HG02642 (cell line): ENCODE data around the gene MAST4.
A peak's percentile ranks its signal among the peaks of the same experiment; 100 is the strongest.

ENCODE experiments used
- ATAC-seq: cut with Tn5 transposase; IDR thresholded peaks from one replicate; pipeline ENCODE4 v1.9.1; 2021; ENCODE audit warnings: mild to moderate bottlenecking; ENCODE audit not compliant: unreplicated experiment, poor library complexity

The MAST4 gene

DNA sequence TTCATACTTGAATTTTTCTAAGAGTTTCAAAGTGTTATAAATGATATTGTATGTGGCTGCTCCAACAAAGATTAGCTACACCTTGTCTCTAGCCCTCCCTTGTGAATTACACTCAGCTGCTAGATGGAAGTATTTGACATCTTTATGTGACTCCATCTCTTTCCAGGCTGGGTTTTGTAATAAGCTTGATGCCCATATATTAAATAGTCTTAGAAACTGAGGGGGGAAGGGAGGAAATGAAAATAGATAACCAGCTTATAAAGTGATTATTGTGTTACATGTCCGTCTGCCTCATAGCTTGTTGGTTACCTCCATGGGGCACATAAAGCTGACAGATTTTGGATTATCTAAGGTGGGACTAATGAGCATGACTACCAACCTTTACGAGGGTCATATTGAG lies 537.0 kb downstream of the MAST4 start:
- no peak for ATAC-seq

DNA sequence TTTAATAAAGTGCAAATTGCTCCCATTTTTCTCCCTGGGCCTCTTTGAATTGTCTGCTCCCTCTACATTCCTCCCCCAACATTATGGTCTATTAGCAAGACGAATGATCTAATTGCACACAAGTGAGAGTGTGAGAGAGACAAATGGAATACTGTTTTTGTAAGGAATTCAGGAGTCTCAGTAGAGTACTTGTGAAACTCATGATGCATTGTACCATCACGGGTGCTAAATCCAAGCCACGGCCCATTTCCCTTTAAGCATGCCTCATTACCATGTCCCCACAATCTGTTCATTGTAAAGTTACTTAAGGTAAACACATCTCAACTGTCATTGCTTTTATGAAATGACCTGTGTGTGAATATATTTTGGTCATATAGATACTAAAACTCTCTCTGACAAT lies 537.6 kb downstream of the MAST4 start:
- ATAC-seq, result no peak

DNA sequence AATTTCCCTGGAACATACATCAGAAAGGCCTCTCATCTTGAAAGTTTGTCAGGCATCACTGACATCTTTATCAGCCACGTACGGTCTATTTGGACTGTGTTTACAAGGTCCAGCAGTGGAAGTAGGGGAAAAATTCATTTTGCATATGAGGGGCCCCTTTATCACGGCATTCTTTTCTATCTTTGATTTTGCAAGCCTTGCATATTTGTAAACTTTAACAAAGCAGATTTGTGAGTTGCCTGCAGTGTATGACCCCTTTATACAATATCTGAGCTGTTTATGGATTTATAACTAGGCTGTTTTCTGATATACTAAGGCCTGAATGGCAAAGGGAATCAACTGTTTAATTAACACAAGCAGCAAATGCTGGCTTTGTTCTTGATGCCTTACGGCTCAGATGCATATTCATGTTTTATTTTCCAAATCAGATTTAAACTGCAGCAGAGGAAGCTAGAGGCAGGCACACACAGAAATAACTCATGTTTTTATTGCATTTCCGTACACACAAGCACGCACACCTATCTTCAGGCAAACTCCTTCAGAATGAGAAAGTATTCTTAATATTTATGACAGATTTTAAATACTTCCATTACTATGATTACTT lies 539.3 kb downstream of the MAST4 start:
- no peak for ATAC-seq

DNA sequence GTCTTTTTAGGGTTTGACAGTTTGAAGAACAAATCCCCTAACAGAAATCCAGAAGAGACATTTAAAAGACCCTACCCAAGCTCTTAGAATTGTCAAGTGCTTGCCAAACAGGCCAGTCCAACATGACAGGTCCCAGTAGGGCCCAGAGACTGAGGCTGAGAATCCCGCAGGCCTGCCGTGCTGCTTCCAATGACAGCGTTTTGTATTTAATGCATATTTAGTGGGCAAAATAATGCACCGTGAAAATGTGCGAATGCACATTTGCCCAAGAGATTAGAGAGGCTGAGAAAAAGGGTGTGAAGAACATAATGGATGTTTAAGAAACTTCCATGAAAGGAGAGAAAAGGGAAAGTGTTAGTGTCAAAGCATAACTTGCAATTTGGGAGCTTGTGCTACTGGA lies 542.8 kb downstream of the MAST4 start:
- no peak for ATAC-seq

DNA sequence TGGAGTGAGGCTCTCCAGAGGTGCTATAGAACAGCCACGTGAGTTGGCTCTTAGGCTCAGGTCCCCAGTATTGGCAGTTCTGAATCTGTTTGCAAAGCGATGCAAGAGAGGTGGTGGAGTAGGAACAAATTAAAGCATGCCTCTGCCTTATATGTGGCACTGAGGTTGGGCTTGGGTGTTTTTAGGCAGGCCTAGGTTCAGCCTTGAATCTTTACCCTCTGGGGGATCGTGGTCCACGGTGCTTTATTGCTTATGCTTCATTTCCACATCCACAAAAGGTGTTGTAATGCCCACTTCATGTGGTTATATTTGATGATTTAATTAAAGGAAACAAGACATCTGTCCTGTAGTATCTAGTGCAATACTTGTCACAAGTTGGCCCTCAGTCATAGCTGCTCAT lies 544.2 kb downstream of the MAST4 start:
- no peak for ATAC-seq

DNA sequence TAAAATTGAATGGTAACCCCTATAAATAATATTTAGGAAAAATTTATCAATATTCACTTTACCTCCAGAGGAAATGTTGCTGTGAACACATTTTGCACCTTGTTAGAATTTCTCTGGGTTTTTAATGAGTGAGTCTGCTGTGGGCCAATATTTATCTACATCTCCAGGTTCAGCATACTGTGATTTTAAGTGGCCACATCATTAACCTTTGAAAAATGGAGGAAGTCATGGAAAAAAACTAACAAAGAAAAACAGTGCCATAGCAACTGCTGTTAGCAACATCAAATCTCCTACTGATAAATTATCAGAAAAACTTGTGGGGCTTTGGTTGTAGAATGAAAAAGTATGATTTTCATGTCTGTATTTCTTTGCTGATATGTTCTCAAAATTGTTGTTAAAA lies 545.5 kb downstream of the MAST4 start:
- ATAC-seq, result no peak

DNA sequence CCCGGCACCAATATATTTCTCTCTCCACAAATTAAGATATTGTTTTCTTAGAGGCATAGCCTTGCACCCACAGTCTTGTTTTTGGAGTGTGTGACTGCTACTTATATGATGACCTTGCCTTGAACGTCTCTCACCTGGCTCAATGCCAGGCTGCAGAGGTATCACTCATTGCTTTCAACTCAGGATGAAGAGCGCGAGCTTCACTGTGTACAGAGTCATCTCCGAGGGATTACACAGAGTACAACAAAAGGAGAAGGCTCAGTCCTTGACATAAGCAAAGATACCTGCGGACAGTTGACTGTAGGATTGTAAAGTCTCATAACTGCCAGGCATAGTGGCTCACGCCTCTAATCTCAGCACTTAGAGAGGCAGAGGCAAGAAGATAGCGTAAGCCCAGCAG lies 546.6 kb downstream of the MAST4 start:
- ATAC-seq, result no peak

DNA sequence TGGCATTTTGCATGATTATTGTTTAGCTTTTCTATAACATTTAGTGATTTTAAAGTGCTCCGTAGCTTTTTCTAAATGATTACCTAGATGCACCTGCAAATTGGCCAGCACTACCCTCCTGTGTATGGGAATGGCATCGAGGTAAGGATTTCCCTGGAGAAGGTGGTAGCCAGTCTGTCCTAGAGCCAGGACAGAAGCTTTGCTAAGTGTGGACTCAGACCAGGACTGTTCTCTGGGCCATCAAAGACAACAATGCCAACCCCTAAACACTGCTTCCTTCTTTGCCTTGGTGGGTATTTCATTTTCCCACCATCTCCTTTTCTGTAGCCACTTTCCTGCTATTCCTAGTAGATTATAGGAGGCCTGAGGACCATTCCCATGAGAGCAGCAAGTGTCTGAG lies 547.4 kb downstream of the MAST4 start:
- ATAC-seq, result no peak

DNA sequence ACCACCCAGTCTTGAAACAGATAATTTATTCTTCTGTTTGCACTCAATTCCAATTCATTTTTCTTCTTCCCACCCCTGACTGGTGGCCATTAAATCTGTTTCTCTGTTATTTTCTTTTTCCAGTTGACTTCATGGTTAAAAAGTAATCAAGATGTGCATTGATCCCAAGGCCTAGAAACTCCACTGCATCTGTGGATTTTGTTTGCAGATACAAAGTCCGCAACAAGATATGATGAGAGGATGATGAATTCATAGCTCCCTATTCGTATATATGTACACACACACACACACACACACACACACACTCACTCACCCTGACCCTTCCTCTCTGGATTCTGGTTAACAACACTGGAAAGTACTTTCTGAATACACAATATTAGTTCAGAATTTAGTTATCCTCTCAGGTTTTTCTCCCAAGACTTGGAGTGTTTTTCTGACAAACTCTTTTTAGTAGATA lies 548.0 kb downstream of the MAST4 start:
- ATAC-seq, result no peak

DNA sequence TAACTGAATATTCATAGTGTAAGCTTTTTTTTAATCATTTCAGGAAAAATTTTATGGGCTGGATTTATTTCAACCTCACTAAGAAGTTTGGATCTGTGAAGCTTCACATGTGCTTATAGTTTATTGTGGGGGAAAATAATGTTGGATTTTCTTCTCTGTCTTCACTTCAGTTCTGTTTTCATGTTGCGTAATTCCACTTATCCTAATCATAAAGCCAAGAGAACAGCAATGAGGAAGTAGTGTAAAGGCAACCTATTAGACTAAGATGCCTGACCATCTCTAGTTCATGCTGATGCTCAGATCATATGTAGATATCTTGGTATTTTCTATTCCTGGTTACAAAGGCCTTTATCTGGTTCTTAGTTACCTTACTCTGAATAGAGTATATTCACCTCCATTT lies 550.4 kb downstream of the MAST4 start:
- ATAC-seq, result no peak

DNA sequence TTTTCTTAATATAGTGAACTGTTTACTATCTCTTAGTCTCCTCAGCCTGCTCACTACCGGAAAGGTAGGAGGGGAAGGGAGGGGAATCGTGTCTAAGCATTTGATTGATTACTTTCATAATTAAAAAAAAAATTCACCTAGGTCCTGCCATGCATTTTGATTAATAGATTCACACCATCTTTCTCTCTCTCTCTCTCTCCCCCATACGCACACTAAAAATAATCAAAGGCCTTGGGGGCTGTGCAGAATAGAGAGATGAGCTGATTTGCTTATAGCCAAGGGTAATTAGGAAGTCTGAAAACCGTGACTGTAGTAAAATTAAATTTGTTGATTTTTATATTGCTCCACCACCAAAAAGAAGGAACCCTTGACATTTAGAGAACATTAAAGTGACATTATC lies 550.8 kb downstream of the MAST4 start:
- ATAC-seq, result no peak

DNA sequence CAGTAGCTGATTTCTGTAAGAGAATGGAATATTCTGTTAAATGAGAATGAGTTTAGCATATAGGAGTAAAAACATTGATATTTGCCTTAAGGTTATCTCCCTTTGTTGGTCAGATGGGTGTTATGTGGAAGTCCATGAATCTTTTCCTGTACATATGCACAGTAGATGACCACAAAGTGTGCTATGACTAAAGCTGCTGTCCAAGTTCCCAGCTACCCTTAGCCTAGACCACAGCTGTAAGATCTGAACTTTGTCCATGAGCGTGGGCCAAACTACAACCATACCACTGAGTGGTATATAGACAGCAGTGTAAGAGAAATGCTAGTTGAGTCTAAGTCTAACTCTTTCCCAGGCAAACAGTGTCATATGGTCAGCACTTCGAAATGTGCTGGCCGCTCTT lies 551.6 kb downstream of the MAST4 start:
- ATAC-seq, result no peak

DNA sequence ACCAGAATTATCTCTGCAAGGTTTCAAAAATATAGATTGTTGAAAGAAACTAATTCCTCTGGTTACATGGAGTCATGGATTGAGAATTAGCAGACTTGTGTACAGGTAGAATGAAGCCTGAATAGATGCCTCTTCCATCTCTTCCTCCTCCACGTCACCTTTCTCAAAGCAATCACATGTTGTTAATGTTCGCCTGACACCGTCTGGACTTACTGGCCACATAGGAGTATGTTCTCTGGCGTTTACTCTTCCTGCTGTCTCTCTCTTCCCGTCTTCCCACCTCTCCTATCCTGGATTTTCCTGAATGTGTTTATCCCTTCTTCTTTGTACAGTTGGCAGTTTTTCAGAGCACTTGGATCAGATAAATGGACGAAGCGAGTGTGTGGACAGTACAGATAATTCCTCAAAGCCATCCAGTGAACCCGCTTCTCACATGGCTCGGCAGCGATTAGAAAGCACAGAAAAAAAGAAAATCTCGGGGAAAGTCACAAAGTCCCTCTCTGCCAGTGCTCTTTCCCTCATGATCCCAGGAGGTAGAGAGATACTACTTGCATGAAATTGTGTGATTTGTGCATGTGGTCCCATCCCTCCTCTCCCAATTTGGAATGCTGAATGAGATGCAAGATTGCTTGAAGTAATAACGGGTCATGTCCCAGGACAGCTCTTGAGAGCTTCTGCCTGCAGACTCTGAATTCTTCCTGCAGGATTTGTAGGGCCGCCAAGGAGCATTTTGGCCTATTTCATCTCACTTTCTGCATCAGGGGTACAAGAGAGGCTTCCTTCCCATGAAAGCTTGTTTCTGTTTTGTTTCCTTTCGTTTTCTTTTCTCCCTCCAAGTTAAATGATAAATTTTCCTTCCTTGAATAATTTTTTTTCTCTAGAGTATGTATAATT lies 553.1 kb downstream of the MAST4 start:
- no peak for ATAC-seq

DNA sequence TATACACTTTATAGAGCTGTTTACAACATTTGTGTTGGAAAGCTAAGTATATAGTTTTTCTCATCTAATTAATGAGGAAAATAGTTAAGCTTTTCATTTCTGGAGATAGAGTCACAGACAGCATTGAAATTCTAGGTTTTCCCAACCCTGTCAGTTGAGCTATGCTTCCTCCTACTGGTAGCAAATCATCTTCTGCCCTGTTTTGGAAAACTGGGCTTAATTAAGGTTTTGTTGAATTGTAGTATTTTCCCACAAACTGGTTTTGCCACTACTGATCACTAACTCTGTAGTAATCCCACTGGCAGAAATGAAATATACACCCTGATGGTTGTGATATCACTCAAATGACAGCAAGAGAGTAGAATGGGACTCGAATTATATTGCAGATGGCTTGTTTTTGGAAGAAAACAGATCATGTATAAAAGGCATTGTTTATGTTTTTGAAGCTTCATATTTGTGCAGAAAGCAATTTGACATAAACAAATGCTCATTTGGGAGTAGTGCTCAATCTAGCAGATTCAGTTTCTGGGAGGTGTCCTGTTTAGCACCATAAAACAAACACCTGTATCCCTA lies 553.8 kb downstream of the MAST4 start:
- ATAC-seq, result no peak

DNA sequence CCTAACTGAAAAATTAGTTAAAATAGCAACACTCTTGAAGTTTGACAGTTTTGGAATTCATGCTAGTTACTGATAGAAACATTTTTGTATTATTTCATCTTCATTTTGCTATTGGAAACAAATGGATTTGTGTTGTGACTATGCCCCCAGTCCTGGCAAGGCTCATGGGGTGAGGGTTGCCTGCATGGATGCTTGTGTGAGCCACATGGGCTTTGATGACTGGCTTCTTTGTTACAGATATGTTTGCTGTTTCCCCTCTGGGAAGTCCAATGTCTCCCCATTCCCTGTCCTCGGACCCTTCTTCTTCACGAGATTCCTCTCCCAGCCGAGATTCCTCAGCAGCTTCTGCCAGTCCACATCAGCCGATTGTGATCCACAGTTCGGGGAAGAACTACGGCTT lies 556.2 kb downstream of the MAST4 start:
- no peak for ATAC-seq

DNA sequence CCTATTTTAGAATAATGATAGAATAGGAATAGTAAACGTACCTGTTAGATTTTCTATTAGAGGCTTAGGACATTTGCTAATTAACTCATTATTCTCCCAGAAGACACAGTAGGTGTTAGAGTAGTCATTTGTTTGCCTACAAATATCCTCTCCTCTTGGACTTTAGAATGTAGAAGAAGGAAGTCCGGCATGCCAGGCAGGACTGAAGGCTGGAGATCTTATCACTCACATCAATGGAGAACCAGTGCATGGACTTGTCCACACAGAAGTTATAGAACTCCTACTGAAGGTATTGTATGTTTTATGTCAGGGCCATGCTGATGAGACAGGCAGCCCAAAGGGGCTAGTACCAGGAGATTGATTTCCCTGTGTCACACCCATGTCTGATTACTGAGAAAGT lies 557.1 kb downstream of the MAST4 start:
- no peak for ATAC-seq

DNA sequence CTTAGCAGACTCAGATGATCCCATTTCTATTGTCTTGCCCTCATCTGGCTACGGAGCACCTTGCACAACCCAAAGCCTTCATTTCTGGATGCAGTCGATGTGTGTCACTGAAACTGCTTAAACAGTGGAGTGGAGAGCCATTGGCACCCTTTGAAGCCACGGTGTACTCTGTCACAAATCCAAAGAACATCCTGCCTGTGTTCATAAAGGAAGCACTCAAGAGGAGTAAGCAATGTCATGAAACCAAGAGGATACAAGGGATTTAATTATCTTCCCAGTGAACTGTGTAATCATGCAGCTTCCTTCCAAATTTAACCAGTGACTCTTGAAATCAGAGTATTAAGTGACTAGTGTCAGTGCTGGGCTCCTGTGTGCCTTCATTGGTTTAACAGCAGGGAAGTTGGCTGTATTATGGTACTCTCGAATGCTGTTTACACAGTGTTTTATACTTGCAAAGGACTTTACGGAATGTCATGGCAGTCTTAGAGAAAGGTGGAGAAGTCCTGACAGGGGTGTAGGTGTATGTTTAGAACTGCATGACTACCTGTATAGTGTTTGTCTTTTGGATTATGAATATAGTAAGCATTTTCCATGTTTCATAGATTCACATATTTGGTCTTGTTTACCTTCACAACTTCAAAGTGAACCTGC lies 558.5 kb downstream of the MAST4 start:
- no peak for ATAC-seq

DNA sequence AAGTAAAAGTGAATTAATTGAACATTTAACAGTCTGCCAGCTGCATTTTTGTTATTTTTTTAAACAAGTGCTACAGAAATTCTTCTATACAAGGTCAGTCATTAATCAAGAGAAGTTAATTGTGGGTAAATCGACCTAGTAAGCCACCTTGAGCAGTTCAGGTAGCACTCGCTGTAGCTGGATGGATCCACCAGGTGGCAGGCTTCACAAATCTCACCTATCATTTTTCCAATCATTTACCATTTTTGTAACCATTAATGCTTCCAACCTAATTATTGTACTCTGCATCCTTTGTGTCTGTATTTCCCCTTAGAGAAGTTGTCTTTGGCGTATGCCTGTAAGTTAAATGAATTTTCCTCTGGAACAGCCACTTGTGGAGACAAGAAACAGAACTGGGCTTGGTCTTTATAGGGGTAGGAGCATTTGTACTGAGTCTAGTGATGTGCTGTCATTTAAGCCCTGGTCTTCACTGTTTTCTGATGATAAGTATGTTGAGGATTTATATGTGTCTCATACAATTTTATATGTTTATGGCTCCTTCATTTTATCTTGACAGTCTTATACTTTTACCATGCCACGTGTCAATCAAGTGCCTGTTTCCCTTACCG lies 560.9 kb downstream of the MAST4 start:
- ATAC-seq, result peak; percentile 58

DNA sequence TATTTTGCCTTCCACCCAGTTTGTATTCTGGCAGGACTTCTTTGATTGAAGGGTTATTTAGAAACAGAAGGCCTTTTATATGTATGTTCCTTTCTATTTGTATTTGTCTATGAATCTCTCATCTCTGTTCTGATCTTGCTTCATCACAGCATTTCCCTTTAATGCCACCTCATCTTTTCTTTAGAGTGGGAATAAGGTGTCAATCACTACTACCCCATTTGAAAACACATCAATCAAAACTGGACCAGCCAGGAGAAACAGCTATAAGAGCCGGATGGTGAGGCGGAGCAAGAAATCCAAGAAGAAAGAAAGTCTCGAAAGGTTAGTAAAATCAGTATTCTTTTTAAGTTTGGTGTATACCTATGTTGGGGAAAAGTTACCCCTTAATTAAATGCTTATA lies 564.1 kb downstream of the MAST4 start:
- no peak for ATAC-seq

DNA sequence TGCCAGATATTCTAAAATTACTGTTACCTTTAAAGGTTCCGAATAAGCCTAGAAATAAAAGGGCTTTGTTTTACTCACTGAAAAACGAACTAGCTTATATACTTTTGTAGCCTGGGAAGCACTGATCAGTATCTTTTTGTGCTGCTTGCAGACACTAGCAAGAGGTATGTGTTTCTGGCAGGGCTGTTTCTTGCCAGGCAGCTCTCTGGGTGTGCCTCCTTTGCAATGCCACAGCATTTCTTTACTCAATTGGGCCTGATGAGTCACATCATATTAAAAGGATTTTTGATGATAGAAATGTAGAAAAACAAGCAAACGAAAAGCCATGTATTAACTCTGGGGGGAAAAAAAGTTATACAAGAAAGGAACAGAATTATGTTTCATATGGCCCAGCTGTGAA lies 564.8 kb downstream of the MAST4 start:
- ATAC-seq, result no peak

DNA sequence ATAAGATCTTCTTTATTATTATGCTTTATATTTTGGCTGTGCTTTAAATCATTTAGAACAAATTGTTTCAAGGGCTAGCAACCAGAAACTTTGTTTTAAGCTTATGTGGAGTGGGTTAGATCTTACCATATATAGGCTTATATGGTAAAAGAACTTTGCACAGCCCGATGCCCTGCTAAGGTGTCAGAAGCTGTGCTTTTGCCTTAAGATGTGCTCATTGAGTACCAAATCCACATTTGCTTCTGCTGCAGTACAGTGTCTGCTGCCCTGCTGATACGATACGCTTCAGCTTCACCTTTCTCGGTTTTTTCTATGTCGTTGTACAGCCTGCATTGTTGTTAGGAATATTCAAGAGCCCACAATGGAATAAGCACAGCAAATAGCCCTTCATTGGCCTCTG lies 565.6 kb downstream of the MAST4 start:
- no peak for ATAC-seq
